ENCODE data around the gene HDHD2. TPM values are rescaled to one million over a fixed set of nuclear protein-coding genes. Genes with fewer than 3 reads are reported as not detected.

HDHD2 gene
- total RNA-seq, 1 experiment from 2014 or later, result 20.2 TPM

Other genes starting within 250 kb of the HDHD2 start
- 33.2 and 35.8 TPM in 2 replicates for gene PIAS2, start 233.0 kb downstream of the HDHD2 start, total RNA-seq (2014; rRNA removed; shearing (Covaris generic))
- 4.2 and 5.1 TPM in 2 replicates for gene KATNAL2, start 232.9 kb downstream of the HDHD2 start, total RNA-seq (2014; rRNA removed; shearing (Covaris generic))
- gene ELOA2, start 114.9 kb downstream of the HDHD2 start, total RNA-seq (2014; rRNA removed; shearing (Covaris generic)), result 0.06 TPM in 1 of 2 replicates, not detected in the other
- gene IER3IP1, start 25.9 kb upstream of the HDHD2 start, total RNA-seq (2014; rRNA removed; shearing (Covaris generic)), result 26.3 and 26.4 TPM in 2 replicates
- not detected in 2 replicates for gene SKOR2, start 101.2 kb upstream of the HDHD2 start, total RNA-seq (2014; rRNA removed; shearing (Covaris generic))

Data from SJCRH30 (cell line).